ENCODE measurements around the gene MCC.

DNA sequence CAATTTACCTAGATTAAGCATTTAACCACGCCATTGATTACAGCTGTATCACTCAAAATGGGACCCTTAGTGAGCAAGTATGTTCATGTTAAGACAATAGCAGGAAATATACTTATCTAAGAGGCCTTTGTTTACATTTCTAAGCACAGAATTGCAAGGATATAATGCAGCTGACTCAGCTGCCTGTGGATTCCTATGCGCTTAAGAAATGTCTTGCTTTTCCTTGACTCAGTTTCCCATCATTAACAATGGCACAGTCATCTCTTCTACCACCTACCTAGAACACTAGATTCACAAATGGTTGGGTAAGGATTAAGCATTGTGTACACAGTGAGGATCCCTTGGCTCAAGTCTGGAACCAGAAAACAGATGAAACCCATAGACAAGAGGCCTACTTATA, 217.2 kb downstream of the MCC start:
- TF ChIP-seq, protein P1, sequence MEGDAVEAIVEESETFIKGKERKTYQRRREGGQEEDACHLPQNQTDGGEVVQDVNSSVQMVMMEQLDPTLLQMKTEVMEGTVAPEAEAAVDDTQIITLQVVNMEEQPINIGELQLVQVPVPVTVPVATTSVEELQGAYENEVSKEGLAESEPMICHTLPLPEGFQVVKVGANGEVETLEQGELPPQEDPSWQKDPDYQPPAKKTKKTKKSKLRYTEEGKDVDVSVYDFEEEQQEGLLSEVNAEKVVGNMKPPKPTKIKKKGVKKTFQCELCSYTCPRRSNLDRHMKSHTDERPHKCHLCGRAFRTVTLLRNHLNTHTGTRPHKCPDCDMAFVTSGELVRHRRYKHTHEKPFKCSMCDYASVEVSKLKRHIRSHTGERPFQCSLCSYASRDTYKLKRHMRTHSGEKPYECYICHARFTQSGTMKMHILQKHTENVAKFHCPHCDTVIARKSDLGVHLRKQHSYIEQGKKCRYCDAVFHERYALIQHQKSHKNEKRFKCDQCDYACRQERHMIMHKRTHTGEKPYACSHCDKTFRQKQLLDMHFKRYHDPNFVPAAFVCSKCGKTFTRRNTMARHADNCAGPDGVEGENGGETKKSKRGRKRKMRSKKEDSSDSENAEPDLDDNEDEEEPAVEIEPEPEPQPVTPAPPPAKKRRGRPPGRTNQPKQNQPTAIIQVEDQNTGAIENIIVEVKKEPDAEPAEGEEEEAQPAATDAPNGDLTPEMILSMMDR (IDR thresholded peaks at IDR 0.05; ENCODE audit: low read length) = no peak
- no peak for TF ChIP-seq EZH2 (optimal IDR thresholded peaks at IDR 0.05; ENCODE audit: low read depth, low read length)

Data from MM.1S (cell line).